ENCODE measurements around the gene MAP2K2.

DNA sequence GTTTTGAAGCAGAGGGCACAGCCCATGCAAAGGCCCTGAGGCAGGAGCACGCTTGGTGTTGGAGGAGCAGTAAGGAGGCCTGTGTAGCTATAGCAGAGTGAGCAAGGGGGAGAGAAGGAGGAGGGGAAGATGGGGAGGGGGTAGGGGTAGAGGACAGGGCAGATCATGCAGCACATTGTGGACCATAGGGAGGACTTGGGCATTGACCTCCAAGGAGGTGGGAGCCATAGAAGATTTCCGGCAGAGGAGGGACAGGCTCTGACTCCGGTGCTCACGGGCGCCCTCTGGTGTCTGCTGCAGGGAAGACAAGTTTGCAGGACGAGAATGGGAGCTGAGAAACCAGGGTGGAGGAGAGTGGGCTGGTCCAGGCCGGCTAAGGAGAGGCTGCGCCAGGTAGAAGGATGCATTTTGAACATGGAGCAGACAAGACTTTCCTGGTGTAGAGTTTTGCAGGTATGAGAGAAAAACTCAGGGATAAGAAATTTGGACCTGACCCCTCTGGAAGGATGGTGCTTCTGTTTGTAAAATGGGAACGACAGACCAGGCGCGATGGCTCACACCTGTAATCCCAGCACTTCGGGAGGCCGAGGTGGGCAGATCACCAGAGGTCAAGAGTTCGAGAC is 15.8 kb upstream of the MAP2K2 start:
- no peak for TF ChIP-seq POLR2AphosphoS5 (IDR thresholded peaks at IDR 0.05)
- no peak for TF ChIP-seq EP300 (IDR thresholded peaks at IDR 0.05)
- TF ChIP-seq, protein P1, sequence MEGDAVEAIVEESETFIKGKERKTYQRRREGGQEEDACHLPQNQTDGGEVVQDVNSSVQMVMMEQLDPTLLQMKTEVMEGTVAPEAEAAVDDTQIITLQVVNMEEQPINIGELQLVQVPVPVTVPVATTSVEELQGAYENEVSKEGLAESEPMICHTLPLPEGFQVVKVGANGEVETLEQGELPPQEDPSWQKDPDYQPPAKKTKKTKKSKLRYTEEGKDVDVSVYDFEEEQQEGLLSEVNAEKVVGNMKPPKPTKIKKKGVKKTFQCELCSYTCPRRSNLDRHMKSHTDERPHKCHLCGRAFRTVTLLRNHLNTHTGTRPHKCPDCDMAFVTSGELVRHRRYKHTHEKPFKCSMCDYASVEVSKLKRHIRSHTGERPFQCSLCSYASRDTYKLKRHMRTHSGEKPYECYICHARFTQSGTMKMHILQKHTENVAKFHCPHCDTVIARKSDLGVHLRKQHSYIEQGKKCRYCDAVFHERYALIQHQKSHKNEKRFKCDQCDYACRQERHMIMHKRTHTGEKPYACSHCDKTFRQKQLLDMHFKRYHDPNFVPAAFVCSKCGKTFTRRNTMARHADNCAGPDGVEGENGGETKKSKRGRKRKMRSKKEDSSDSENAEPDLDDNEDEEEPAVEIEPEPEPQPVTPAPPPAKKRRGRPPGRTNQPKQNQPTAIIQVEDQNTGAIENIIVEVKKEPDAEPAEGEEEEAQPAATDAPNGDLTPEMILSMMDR (IDR thresholded peaks at IDR 0.05) = peak; percentile 68 to 85 (median 75)
- no peak for TF ChIP-seq POLR2A (IDR thresholded peaks at IDR 0.05)
